G401 (cell line): ENCODE data around the gene KLHL29. TPM values are rescaled to one million over a fixed set of nuclear protein-coding genes. Genes with fewer than 3 reads are reported as not detected.

Source experiments
- DNase-seq: peaks from one replicate; pipeline ENCODE4 v3.0.0-alpha.2; 2015; ENCODE audit warnings: low spot score
- in situ Hi-C: cut with HindIII; loops from 2 replicates; pipeline ENCODE4 v1.10.0; 2016; ENCODE audit warnings: low sequenced_read_pairs, mixed read lengths
- total RNA-seq: library from RNA; depleted of rRNA; stranded (reverse); fragments of >200 nt; shearing (Covaris generic); gene quantifications from 2 replicates; pipeline ENCODE4 v1.2.3, GENCODE V29; 2014

The KLHL29 gene
- total RNA-seq, 1 experiment from 2014 or later: not detected

- DNase-seq: no peak
- in situ Hi-C loops: no loop called here
Measured at GRCh38 chr2:23549821-23550530, 165.0 kb downstream of the KLHL29 start.

DNA sequence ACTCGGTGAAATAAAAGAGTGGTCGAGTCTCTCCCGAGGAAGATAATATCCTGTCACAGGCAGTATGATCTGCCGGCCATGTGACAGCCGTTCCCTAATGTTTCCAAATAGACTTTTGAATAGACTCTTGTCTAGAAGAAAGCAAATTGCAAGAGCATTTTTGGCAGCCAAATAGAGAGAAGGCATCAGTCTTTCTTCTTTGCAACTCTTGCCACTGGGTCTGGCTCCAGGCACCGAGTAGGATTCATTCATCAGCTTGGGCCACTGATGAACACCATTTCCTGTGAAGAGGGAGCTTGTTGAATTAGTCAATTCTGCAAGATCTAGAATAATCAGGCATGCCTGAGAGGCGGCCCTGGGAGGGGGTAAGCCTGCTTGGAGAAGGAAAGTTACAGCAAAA is 165.6 kb downstream of the KLHL29 start:
- in situ Hi-C loops: no loop called here
- peak; percentile 23 for DNase-seq

- in situ Hi-C loops: no loop called here
- DNase-seq: no peak
Measured at GRCh38 chr2:23551875-23552274, 166.9 kb downstream of the KLHL29 start.

DNA sequence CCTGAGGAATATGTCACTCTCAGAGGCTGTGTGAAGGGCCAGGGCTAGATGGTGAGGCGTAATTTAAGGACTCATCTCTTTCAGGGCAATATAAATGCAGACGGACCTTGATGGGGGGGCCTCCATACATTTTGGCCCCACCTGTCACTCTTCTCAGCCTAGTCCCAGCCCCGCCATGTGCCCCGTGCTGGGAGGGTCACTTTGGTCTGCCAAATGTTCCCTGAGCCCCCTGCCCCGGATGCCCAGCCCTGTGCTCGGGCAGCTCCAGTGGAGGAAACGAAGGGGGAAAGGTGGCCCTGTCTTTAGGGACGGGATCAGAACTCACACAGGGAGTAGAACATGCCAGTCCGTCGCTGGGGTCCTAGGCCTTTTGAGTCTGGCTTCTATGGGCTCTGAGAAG is 168.6 kb downstream of the KLHL29 start:
- DNase-seq: no peak
- in situ Hi-C loops: no loop called here

GRCh38 chr2:23554054-23554697 is 169.2 kb downstream of the KLHL29 start:
- in situ Hi-C loops: no loop called here
- DNase-seq: no peak

DNA sequence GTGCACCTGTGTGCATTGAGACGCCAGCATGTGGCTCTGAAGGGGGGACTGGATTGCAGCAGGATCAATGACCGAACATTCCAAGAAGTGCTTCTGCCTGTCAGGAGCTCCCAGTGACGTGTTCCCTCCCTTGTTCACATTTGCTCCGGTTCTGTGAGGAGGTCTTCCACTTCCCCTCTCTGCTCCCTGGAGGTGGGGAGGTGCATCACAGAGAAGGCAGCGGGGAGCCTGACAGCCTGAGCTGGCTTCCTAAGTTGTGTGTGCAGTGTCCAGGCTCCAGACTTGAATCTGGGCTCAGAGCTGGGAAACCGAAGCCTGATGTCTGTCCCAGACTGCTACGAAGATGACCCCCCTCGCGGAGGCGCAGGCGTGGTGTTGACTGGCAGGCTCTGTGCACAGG is 171.0 kb downstream of the KLHL29 start:
- no peak for DNase-seq
- in situ Hi-C loops: no loop called here

- in situ Hi-C loops: no loop called here
- no peak for DNase-seq
Measured at GRCh38 chr2:23556929-23557328, 171.9 kb downstream of the KLHL29 start.

GRCh38 chr2:23557455-23557854 is 172.5 kb downstream of the KLHL29 start:
- no peak for DNase-seq
- in situ Hi-C loops: no loop called here

GRCh38 chr2:23559561-23560239 is 174.7 kb downstream of the KLHL29 start:
- DNase-seq: no peak
- in situ Hi-C loops: no loop called here

- DNase-seq: no peak
- in situ Hi-C loops: no loop called here
Measured at GRCh38 chr2:23561088-23561487, 176.1 kb downstream of the KLHL29 start.

- DNase-seq: no peak
- in situ Hi-C loops: no loop called here
Measured at GRCh38 chr2:23561544-23561943, 176.6 kb downstream of the KLHL29 start.

GRCh38 chr2:23562143-23562542 is 177.2 kb downstream of the KLHL29 start:
- no peak for DNase-seq
- in situ Hi-C loops: no loop called here

GRCh38 chr2:23563151-23563550 is 178.2 kb downstream of the KLHL29 start:
- DNase-seq: no peak

GRCh38 chr2:23563673-23564614 is 179.0 kb downstream of the KLHL29 start:
- no peak for DNase-seq

More at GRCh38 chr2:23563151-23563550, 178.2 kb downstream of the KLHL29 start:
- in situ Hi-C loops: no loop called here

GRCh38 chr2:23564615-23564960 is 179.6 kb downstream of the KLHL29 start:
- in situ Hi-C loops: no loop called here
- no peak for DNase-seq

More at GRCh38 chr2:23563673-23564614, 179.0 kb downstream of the KLHL29 start:
- in situ Hi-C loops: no loop called here

DNA sequence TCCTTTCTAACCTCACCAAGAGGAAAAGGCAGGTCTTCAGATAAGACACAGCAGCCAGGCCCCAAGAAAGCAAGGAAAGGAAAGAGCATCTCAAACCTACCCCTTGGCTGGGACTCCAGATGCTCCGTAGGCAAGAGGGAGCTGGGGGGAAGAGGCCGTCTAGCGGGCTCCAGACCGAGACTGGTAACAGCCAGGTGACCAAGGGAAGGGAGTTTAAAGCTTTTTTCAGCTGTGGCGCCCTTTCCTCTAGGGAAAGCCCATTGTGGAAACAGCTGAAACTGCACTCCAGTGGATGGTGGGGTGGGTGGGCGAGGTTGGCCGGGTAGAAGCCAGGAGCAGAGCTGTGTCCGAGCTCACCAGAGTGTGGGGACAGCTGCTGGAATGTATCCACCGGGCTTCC is 180.4 kb downstream of the KLHL29 start:
- in situ Hi-C loops: no loop called here

DNA sequence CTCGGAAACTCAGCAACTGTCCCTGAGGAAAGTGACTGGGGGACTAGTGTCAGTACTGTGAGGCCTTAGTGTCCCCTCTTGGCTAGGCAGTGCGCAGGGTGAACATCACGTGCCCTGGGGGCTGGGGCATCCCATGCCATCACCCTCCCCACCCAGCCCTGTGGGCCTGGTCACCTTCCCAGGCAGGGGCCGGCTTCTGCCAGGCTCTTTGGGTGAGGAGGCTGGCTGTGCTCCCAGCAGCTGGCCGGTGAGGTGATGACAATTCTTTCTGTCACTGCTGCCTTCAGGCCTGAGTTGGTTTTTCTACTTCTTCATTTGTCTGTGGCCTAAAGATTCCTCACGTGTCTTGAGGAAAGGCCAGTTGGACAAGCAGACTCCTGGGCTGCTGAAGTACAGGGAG is 180.8 kb downstream of the KLHL29 start:
- no peak for DNase-seq
- in situ Hi-C loops: no loop called here

More for the DNA sequence above, 180.4 kb downstream of the KLHL29 start:
- DNase-seq: no peak

GRCh38 chr2:23566241-23567142 is 181.5 kb downstream of the KLHL29 start:
- in situ Hi-C loops: no loop called here
- DNase-seq: no peak
